Limb (tissue), 2 donors: Measurements from ENCODE around the gene KIAA0753.
"Not testable (repeated sequence)": the region's sequence is repeated elsewhere in the genome, so short reads cannot be mapped to it uniquely, and the experiment has no call there.

Experiments used
- DNase-seq, 2 donors: peaks; one replicate each; pipeline ENCODE4 v3.0.0-alpha.2; 2016; ENCODE audit errors: extremely low spot score in 2 of 2

Gene KIAA0753

GRCh38 chr17:6597727-6598126 is 42.8 kb downstream of the KIAA0753 start:
- DNase-seq: no peak

- DNase-seq: no peak
These were observed 43.6 kb downstream of the KIAA0753 start for GRCh38 chr17:6596941-6597340.

- DNase-seq: no peak
These were observed 44.0 kb downstream of the KIAA0753 start for GRCh38 chr17:6596511-6596910.

- DNase-seq: no peak
These were observed 44.4 kb downstream of the KIAA0753 start for GRCh38 chr17:6596081-6596480.

- not testable (repeated sequence) for DNase-seq
These were observed 47.1 kb downstream of the KIAA0753 start for GRCh38 chr17:6593371-6593770.

- DNase-seq: no peak
These were observed 48.3 kb downstream of the KIAA0753 start for GRCh38 chr17:6592173-6592572.

- no peak for DNase-seq
These were observed 48.8 kb downstream of the KIAA0753 start for GRCh38 chr17:6591599-6592158.

GRCh38 chr17:6589266-6589946 is 51.1 kb downstream of the KIAA0753 start:
- DNase-seq: no peak

GRCh38 chr17:6588165-6588564 is 52.3 kb downstream of the KIAA0753 start:
- DNase-seq: no peak

- DNase-seq: no peak
These were observed 53.2 kb downstream of the KIAA0753 start for GRCh38 chr17:6587310-6587709.

- no peak for DNase-seq
These were observed 57.1 kb downstream of the KIAA0753 start for GRCh38 chr17:6583411-6583810.

- DNase-seq: no peak
These were observed 59.9 kb downstream of the KIAA0753 start for GRCh38 chr17:6580625-6581024.

GRCh38 chr17:6578491-6578890 is 62.0 kb downstream of the KIAA0753 start:
- DNase-seq: no peak

GRCh38 chr17:6577686-6578263 is 62.7 kb downstream of the KIAA0753 start:
- no peak for DNase-seq

- DNase-seq: no peak
These were observed 64.3 kb downstream of the KIAA0753 start for GRCh38 chr17:6576038-6576785.

GRCh38 chr17:6575596-6575988 is 64.9 kb downstream of the KIAA0753 start:
- no peak for DNase-seq

GRCh38 chr17:6574687-6575595 is 65.6 kb downstream of the KIAA0753 start:
- no peak for DNase-seq

- no peak for DNase-seq
These were observed 66.4 kb downstream of the KIAA0753 start for GRCh38 chr17:6573982-6574686.

- not testable (repeated sequence) for DNase-seq
These were observed 67.0 kb downstream of the KIAA0753 start for GRCh38 chr17:6573495-6573894.

GRCh38 chr17:6572972-6573370 is 67.5 kb downstream of the KIAA0753 start:
- DNase-seq: no peak

- DNase-seq: no peak
These were observed 69.1 kb downstream of the KIAA0753 start for GRCh38 chr17:6571452-6571781.
